Omental fat pad (tissue), 4 donors: ENCODE measurements around the gene RYR2. TPM values are rescaled to one million over a fixed set of nuclear protein-coding genes. Genes with fewer than 3 reads are reported as not detected.

Experiments
- ATAC-seq: fragments of 150-250 bp; one replicate; pipeline ENCODE4 v1.9.1; 2016; ENCODE audit warnings: mild to moderate bottlenecking, moderate library complexity; ENCODE audit not compliant: low FRiP score
- DNase-seq: peaks from one replicate; pipeline ENCODE4 v3.0.0-alpha.2; 2019; ENCODE audit warnings: low spot score
- total RNA-seq, 4 donors: library from RNA; depleted of rRNA; stranded (reverse); fragments of >200 nt; gene quantifications; one replicate each; pipeline ENCODE4 v1.1.0, GENCODE V29; 2016
- TF ChIP-seq, protein P1 (sequence below), 3 donors: fragments of 450-650 bp; IDR thresholded peaks; one replicate each; pipeline ENCODE4 v1.5.1; 2016 to 2017; ENCODE audit warnings: antibody characterized with exemption in 3 of 3, mild to moderate bottlenecking in 3 of 3, moderate library complexity in 2 of 3

The RYR2 gene
- total RNA-seq, 4 donors from 2014 or later = 0.19 to 2.4 (median 1.2) TPM

DNA sequence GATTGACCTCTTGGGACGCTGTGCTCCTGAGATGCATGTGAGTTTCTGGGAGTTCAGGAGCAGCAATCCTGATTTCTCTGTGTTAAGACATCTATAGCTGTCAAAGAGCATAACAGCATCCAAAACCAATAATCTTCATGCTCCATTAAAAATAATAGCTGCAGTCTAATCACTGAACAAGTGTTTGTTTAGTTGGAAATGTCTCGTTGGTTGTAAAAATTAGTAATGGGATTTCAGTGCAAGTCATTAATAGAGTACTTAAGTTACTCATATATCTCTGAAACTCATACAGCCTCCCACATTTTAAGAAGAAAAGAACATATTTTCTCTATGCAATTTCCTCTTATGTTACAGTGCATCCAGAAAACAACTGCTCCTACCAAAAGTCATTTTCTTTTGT lies 599.0 kb downstream of the RYR2 start:
- ATAC-seq = no peak
- no peak for DNase-seq
- TF ChIP-seq, protein P1, sequence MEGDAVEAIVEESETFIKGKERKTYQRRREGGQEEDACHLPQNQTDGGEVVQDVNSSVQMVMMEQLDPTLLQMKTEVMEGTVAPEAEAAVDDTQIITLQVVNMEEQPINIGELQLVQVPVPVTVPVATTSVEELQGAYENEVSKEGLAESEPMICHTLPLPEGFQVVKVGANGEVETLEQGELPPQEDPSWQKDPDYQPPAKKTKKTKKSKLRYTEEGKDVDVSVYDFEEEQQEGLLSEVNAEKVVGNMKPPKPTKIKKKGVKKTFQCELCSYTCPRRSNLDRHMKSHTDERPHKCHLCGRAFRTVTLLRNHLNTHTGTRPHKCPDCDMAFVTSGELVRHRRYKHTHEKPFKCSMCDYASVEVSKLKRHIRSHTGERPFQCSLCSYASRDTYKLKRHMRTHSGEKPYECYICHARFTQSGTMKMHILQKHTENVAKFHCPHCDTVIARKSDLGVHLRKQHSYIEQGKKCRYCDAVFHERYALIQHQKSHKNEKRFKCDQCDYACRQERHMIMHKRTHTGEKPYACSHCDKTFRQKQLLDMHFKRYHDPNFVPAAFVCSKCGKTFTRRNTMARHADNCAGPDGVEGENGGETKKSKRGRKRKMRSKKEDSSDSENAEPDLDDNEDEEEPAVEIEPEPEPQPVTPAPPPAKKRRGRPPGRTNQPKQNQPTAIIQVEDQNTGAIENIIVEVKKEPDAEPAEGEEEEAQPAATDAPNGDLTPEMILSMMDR (IDR thresholded peaks at IDR 0.05) = no peak

DNA sequence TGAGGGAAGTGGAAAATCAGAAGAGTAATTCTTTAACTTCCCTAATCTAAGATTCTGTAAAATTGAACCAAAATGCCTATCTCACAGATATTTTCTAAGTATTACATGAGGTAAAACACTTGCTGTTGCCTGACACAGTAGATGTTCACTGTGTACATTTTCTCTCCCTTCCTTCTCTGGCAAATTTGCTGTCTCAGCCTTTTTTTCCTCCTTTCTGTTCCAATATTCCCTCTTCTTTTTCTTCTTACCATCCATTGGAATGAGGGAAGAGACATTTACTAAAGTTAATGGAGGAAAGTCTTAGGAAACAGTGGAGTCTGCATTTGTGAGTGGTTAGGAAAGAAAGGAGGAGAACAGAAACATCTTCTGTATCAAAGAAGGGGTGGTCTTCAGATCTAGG lies 608.8 kb downstream of the RYR2 start:
- TF ChIP-seq, protein P1 (IDR thresholded peaks at IDR 0.05) = no peak
- no peak for DNase-seq
- no peak for ATAC-seq

DNA sequence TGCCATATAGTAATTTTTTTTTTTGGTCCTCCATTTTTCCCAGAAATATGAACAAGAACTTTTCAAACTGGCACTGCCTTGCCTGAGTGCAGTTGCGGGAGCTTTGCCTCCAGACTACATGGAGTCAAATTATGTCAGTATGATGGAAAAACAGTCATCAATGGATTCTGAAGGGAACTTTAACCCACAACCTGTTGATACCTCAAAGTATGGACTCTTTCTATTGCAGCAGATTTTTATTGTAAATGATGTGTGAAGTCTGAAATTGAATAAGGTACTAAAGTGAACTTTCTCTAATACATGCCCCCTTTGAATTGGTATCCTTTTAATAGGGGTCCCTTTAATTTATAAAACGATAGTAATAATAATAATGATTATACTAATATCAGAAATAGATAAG lies 613.8 kb downstream of the RYR2 start:
- TF ChIP-seq, protein P1 (IDR thresholded peaks at IDR 0.05) = no peak
- DNase-seq (no peak), ATAC-seq (no peak)

DNA sequence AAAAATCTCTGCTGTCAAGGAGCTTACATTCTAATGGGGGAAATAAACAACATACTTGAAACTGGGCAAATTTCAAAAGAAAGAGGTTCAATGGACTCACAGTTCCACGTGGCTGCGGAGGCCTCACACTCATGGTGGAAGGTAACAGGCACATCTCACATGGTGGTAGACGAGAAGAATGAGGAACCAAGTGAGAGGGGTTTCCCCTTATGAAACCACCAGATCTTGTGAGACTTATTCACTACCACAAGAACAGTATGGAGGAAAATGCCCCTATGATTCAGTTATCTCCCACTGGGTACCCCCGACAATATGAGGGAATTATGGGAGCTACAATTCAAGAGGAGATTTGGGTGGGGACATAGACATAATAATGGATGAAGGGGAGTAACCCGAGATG lies 622.4 kb downstream of the RYR2 start:
- TF ChIP-seq, protein P1 (IDR thresholded peaks at IDR 0.05) = no peak
- no peak for ATAC-seq
- DNase-seq = no peak

DNA sequence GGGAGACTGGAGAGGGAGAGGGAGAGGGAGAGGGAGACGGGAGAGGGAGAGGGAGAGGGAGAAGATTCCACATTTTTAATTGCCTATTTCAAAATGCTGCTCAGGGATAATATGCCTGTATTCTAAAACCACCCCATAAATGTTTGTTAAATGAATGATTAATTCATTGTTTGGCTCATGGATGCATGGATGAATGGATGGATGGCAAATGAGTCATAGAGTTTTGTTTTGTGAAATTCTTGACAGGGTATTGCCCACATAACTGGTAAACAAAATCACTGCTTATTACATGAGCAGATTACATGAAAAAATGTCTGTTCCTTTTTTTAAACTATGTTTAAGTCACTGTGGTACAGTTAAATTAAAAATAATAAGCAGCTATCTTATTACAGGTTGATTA lies 628.3 kb downstream of the RYR2 start:
- DNase-seq (no peak), ATAC-seq (no peak)
- TF ChIP-seq, protein P1 (IDR thresholded peaks at IDR 0.05) = no peak

DNA sequence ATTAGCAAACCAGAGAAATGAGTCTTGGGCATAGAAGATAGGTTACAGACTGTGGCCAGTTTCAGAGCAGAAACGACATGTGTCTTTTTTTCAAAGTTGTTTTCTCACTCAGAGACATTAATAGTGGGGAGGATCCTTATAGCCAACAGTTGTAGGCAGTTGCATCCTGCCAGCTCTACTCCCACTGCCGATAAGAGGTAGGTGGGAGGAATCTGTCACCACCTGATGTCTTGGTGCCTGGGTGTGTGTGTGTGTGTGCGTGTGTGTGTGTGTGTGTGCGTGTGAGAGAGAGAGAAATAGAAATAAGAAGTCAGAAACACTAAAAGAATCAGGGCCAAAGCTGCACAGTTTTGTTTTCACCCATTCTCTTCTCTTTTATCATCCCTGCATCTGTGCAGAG lies 629.3 kb downstream of the RYR2 start:
- ATAC-seq (no peak), DNase-seq (no peak)
- TF ChIP-seq, protein P1 (IDR thresholded peaks at IDR 0.05) = no peak

DNA sequence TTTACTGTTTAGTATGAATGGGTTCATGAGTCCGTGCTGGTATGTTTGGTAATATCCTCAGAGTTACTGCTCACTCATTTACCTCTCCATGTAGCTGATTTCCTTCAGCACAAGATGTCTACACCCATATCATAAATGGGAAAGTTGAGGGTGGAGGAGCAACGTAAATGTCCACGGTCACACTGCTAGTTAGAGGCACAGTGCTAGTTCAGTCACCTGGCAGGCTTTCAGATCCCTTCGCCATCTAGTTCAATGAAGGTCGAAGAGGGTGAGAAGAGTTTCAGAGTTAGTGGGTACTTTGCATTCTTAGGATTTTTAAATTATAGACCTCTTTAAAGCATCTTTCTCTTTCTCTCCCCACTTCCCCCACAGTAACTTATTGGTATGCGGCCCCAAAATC lies 630.0 kb downstream of the RYR2 start:
- no peak for DNase-seq
- TF ChIP-seq, protein P1 (IDR thresholded peaks at IDR 0.05) = no peak
- no peak for ATAC-seq
